Astrocyte (in vitro differentiated cells and primary cell): Measurements from ENCODE around the gene TUNAR. TPM values are rescaled to one million over a fixed set of nuclear protein-coding genes. Genes with fewer than 3 reads are reported as not detected.

ENCODE experiments used
- DNase-seq: peaks from one replicate; pipeline ENCODE4 v3.0.0-alpha.2; 2010; ENCODE audit warnings: low read depth
- FAIRE-seq: peaks from 2 replicates; lab custom pipeline; 2011; peaks lifted over from hg19 to GRCh38; lab: Jason Lieb, UNC
- H2AFZ ChIP-seq: 2 replicates; pipeline ENCODE4 v1.6.0; 2012; ENCODE audit warnings: low read depth, low read length, inconsistent platforms
- H3K27ac ChIP-seq: 2 replicates; pipeline ENCODE4 v1.5.1; 2011; ENCODE audit warnings: low read depth, low read length, inconsistent platforms
- H3K27me3 ChIP-seq: 2 replicates; pipeline ENCODE4 v1.6.0; 2011; ENCODE audit warnings: low read length, inconsistent platforms; ENCODE audit not compliant: insufficient read depth
- H3K36me3 ChIP-seq: 2 replicates; pipeline ENCODE4 v1.5.1; 2011; ENCODE audit warnings: low read length, inconsistent platforms; ENCODE audit not compliant: insufficient read depth
- H3K4me1 ChIP-seq: 2 replicates; pipeline ENCODE4 v1.5.1; 2011; ENCODE audit warnings: low read length, inconsistent platforms; ENCODE audit not compliant: insufficient read depth
- H3K4me2 ChIP-seq: 2 replicates; pipeline ENCODE4 v1.6.0; 2012; ENCODE audit warnings: low read length, inconsistent platforms
- H3K4me3 ChIP-seq: 2 replicates; pipeline ENCODE4 v1.5.1; 2011; ENCODE audit warnings: low read depth, mild to moderate bottlenecking, low read length, inconsistent platforms; ENCODE audit not compliant: insufficient read depth
- H3K79me2 ChIP-seq: 2 replicates; pipeline ENCODE4 v1.6.0; 2012; ENCODE audit warnings: mild to moderate bottlenecking, low read length, inconsistent platforms; ENCODE audit not compliant: insufficient read depth
- H3K9ac ChIP-seq: 2 replicates; pipeline ENCODE4 v1.6.0; 2012; ENCODE audit warnings: mild to moderate bottlenecking, low read length, inconsistent platforms
- H3K9me3 ChIP-seq: 2 replicates; pipeline ENCODE4 v1.5.1; 2012; ENCODE audit warnings: low read depth, mild to moderate bottlenecking, low read length, inconsistent platforms; ENCODE audit not compliant: insufficient read depth
- H4K20me1 ChIP-seq: 2 replicates; pipeline ENCODE4 v1.6.0; 2012; ENCODE audit warnings: low read length, inconsistent platforms; ENCODE audit not compliant: insufficient read depth
- H3K27ac Mint-ChIP-seq: one replicate; pipeline ENCODE4 v1.8.0; 2021; ENCODE audit warnings: mild to moderate bottlenecking, mixed read lengths; ENCODE audit not compliant: unreplicated experiment
- H3K27me3 Mint-ChIP-seq: one replicate; pipeline ENCODE4 v1.8.0; 2021; ENCODE audit warnings: low read depth, mixed read lengths; ENCODE audit not compliant: unreplicated experiment
- H3K36me3 Mint-ChIP-seq: one replicate; pipeline ENCODE4 v1.8.0; 2021; ENCODE audit warnings: low read depth, mixed read lengths; ENCODE audit not compliant: unreplicated experiment
- H3K4me1 Mint-ChIP-seq: one replicate; pipeline ENCODE4 v1.8.0; 2021; ENCODE audit warnings: low read depth, mixed read lengths; ENCODE audit not compliant: unreplicated experiment
- H3K4me3 Mint-ChIP-seq: one replicate; pipeline ENCODE4 v1.8.0; 2021; ENCODE audit warnings: mild to moderate bottlenecking, moderate library complexity, mixed read lengths; ENCODE audit not compliant: unreplicated experiment
- H3K9me3 Mint-ChIP-seq: one replicate; pipeline ENCODE4 v1.8.0; 2021; ENCODE audit warnings: mild to moderate bottlenecking, mixed read lengths; ENCODE audit not compliant: unreplicated experiment
- EZH2 ChIP-seq: IDR thresholded peaks from 2 replicates; pipeline ENCODE4 v1.6.1; 2012; ENCODE audit warnings: mild to moderate bottlenecking, low read length, inconsistent platforms; ENCODE audit not compliant: insufficient read depth
- total RNA-seq: library from RNA; stranded (reverse); gene quantifications from 2 replicates; pipeline ENCODE4 v1.2.1, GENCODE V29; 2021
- TF ChIP-seq, protein P1 (sequence below): IDR thresholded peaks from 2 replicates; pipeline ENCODE4 v1.5.1; 2011; ENCODE audit warnings: low read depth, mild to moderate bottlenecking, inconsistent platforms, low read length, moderate library complexity; ENCODE audit not compliant: insufficient read depth

The TUNAR gene
- total RNA-seq, 1 donor from 2014 or later = 1.0 TPM

DNA sequence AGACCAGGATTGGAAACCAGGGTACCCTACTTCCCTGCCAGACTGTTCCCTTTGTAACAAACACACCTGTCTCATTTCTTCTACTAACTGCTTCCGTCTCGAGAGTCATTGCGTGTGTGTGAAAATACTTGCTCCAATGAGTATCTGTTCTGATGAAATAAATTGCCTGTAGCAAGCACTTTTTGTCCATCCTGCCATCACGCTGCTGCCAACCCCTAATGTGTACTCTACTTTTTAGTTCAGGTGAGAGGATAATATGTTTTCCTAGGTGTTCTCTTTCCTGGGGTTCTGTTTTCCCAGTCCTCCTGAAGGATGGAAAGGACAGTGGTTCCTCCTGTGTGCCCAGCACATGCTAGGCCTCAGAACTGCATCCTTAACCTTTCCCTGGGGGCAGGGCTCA, 1.0 kb downstream of the TUNAR start:
- FAIRE-seq = no peak
- no peak overlapping the region for H3K9ac ChIP-seq
- no peaks in the 10 kb centered on the region for H3K9me3 ChIP-seq
- H3K36me3 Mint-ChIP-seq = no peaks in the 10 kb centered on the region
- H3K9me3 Mint-ChIP-seq = no peaks in the 10 kb centered on the region
- no peak overlapping the region for H3K4me3 ChIP-seq
- H2AFZ ChIP-seq = no peak overlapping the region
- no peak for DNase-seq
- H3K27ac ChIP-seq = no peak overlapping the region
- peaks cover 36% of the 10 kb centered on the region for H3K27me3 ChIP-seq
- H3K27me3 Mint-ChIP-seq = peaks cover 63% of the 10 kb centered on the region
- no peaks in the 10 kb centered on the region for H3K36me3 ChIP-seq
- H3K4me3 Mint-ChIP-seq = peak overlapping the region; percentile 85
- peak overlapping the region; percentile 84 for H3K4me2 ChIP-seq
- no peaks in the 10 kb centered on the region for H3K79me2 ChIP-seq
- no peaks in the 10 kb centered on the region for H3K4me1 Mint-ChIP-seq
- TF ChIP-seq EZH2 = no peak
- TF ChIP-seq, protein P1, sequence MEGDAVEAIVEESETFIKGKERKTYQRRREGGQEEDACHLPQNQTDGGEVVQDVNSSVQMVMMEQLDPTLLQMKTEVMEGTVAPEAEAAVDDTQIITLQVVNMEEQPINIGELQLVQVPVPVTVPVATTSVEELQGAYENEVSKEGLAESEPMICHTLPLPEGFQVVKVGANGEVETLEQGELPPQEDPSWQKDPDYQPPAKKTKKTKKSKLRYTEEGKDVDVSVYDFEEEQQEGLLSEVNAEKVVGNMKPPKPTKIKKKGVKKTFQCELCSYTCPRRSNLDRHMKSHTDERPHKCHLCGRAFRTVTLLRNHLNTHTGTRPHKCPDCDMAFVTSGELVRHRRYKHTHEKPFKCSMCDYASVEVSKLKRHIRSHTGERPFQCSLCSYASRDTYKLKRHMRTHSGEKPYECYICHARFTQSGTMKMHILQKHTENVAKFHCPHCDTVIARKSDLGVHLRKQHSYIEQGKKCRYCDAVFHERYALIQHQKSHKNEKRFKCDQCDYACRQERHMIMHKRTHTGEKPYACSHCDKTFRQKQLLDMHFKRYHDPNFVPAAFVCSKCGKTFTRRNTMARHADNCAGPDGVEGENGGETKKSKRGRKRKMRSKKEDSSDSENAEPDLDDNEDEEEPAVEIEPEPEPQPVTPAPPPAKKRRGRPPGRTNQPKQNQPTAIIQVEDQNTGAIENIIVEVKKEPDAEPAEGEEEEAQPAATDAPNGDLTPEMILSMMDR = no peak
- H3K27ac Mint-ChIP-seq = no peak overlapping the region
- peaks cover 3% of the 10 kb centered on the region for H3K4me1 ChIP-seq
- H4K20me1 ChIP-seq = no peaks in the 10 kb centered on the region

DNA sequence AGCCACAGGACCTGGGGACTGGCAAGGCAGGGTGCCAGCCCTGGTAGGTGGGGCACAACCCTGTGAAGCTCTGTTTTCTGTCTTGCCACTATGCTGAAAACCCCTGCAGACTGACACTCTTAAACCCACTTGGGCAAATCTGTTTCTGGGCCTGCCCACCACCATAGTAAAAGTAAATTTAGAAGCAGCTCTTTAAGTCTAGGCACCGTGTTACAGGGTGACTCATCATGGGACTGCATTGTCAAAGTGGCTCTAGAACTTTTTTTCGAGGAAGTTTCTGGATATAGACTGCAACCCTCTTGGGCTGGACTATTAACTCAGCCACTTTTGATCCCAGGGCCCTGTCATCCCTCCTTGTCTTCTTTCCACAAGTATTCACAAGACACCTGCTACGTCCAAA, 7.7 kb downstream of the TUNAR start:
- no peak for DNase-seq
- Mint-ChIP-seq H3K27me3 (peaks cover 25% of the 10 kb centered on the region), H3K4me1 (peaks cover 12% of the 10 kb centered on the region), H3K4me3 (no peak overlapping the region), H3K9me3 (no peaks in the 10 kb centered on the region), H3K27ac (no peak overlapping the region), H3K36me3 (no peaks in the 10 kb centered on the region)
- no peaks in the 10 kb centered on the region for H3K9me3 ChIP-seq
- H2AFZ ChIP-seq = no peak overlapping the region
- peaks cover 5% of the 10 kb centered on the region for H3K27me3 ChIP-seq
- peaks cover 10% of the 10 kb centered on the region for H3K4me1 ChIP-seq
- no peak overlapping the region for H3K9ac ChIP-seq
- no peaks in the 10 kb centered on the region for H3K36me3 ChIP-seq
- no peak for FAIRE-seq
- no peak overlapping the region for H3K27ac ChIP-seq
- H4K20me1 ChIP-seq = no peaks in the 10 kb centered on the region
- no peaks in the 10 kb centered on the region for H3K79me2 ChIP-seq
- no peak overlapping the region for H3K4me2 ChIP-seq
- H3K4me3 ChIP-seq = no peak overlapping the region
- TF ChIP-seq, protein P1 = no peak
- no peak for TF ChIP-seq EZH2

GRCh38 chr14:95885278-95885677, 8.6 kb downstream of the TUNAR start:
- H3K27me3 ChIP-seq = no peaks in the 10 kb centered on the region
- H3K36me3 ChIP-seq = no peaks in the 10 kb centered on the region
- no peaks in the 10 kb centered on the region for H3K9me3 Mint-ChIP-seq
- no peaks in the 10 kb centered on the region for H4K20me1 ChIP-seq
- H3K36me3 Mint-ChIP-seq = no peaks in the 10 kb centered on the region
- H3K4me1 ChIP-seq = peaks cover 10% of the 10 kb centered on the region
- H2AFZ ChIP-seq = no peak overlapping the region
- H3K27ac Mint-ChIP-seq = no peak overlapping the region
- H3K4me3 ChIP-seq = no peak overlapping the region
- no peak overlapping the region for H3K27ac ChIP-seq
- FAIRE-seq (no peak), DNase-seq (no peak)
- no peak overlapping the region for H3K4me2 ChIP-seq
- H3K9ac ChIP-seq = no peak overlapping the region
- no peak overlapping the region for H3K4me3 Mint-ChIP-seq
- peaks cover 12% of the 10 kb centered on the region for H3K4me1 Mint-ChIP-seq
- TF ChIP-seq EZH2 = no peak
- TF ChIP-seq, protein P1 = no peak
- H3K27me3 Mint-ChIP-seq = peaks cover 24% of the 10 kb centered on the region
- no peaks in the 10 kb centered on the region for H3K9me3 ChIP-seq
- no peaks in the 10 kb centered on the region for H3K79me2 ChIP-seq
